ENCODE data around the gene ASPN. TPM values are rescaled to one million over a fixed set of nuclear protein-coding genes. Genes with fewer than 3 reads are reported as not detected.
A peak's percentile ranks its signal among the peaks of the same experiment; 100 is the strongest.

Gene ASPN
- total and polyA plus RNA-seq, 7 experiments from 2014 or later = not detected

DNA sequence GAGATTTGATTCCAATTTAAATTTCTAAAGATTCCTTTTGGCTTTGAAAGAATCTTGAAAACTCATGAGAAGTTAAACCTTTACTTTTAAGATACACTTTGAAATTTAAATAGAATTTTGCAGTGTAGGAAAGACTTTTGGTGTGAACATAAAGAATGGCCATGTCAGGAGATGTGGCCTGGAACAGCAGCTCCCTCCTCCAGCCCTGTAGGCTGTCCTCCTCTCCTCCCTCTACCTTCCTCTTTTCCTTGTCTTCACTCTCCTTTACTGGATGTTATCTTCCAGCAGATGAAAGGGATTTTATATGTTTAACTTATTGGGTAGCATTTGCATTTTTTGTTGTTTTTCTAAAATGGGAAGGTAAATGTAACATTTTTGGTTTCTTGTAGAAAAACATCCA, 18.9 kb downstream of the ASPN start:
- Mint-ChIP-seq H3K27me3 (no peaks in the 10 kb centered on the region), H3K4me1 (no peaks in the 10 kb centered on the region), H3K36me3 (no peaks in the 10 kb centered on the region), H3K4me3 (no peak overlapping the region), H3K27ac (no peak overlapping the region), H3K9me3 (no peaks in the 10 kb centered on the region)
- ChIA-PET CTCF (no interaction called here), POLR2A (no interaction called here)
- Histone ChIP-seq H3K27me3 (ENCODE audit: control insufficient read depth in 2 of 2, insufficient read depth in 2 of 2, low read length in 2 of 2) (no peaks in the 10 kb centered on the region), H3K4me1 (ENCODE audit: control insufficient read depth in 2 of 2, insufficient read depth in 2 of 2, low read length in 2 of 2) (no peaks in the 10 kb centered on the region), H3K36me3 (ENCODE audit: control insufficient read depth in 2 of 3, insufficient read depth in 3 of 3, low read length in 3 of 3) (no peaks in the 10 kb centered on the region), H3K27ac (ENCODE audit: low read depth, low read length) (no peak overlapping the region), H3K4me3 (ENCODE audit: low read length) (no peak overlapping the region), H3K9me3 (ENCODE audit: control insufficient read depth in 2 of 3, low read length in 3 of 3) (no peaks in the 10 kb centered on the region)
- intact Hi-C loops (cut with micrococcal nuclease) = no loop called here
- ATAC-seq (no peak), DNase-seq (no peak)

DNA sequence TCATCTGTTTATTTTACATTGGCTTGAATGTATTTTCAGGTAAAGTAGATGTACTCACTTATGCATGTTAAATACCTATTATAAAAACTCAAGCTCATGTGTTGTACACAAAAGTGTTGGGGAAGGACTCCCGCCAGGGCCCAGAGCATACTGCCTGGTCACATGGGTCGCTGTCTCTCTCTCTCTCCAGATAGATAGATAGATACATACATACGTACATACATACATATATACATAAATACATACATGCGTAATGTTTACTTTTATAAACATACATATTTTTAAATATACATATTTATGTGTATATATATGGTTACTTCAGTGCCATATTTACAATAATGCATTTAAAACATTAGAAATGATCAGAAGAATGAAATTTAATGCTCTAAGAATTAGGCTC, 24.7 kb downstream of the ASPN start:
- Mint-ChIP-seq H3K27ac (no peak overlapping the region), H3K4me1 (no peaks in the 10 kb centered on the region), H3K36me3 (no peaks in the 10 kb centered on the region), H3K9me3 (no peaks in the 10 kb centered on the region), H3K27me3 (no peaks in the 10 kb centered on the region), H3K4me3 (no peak overlapping the region)
- ATAC-seq (no peak), DNase-seq (no peak)
- CTCF ChIA-PET = no interaction called here
- H3K4me3 ChIP-seq (ENCODE audit: low read length) = no peak overlapping the region
- intact Hi-C loops (cut with micrococcal nuclease) = no loop called here
- POLR2A ChIA-PET = no interaction called here
- H3K27me3 ChIP-seq (ENCODE audit: control insufficient read depth in 2 of 2, insufficient read depth in 2 of 2, low read length in 2 of 2) = no peaks in the 10 kb centered on the region
- no peaks in the 10 kb centered on the region for H3K9me3 ChIP-seq (ENCODE audit: control insufficient read depth in 2 of 3, low read length in 3 of 3)
- no peaks in the 10 kb centered on the region for H3K36me3 ChIP-seq (ENCODE audit: control insufficient read depth in 2 of 3, insufficient read depth in 3 of 3, low read length in 3 of 3)
- no peaks in the 10 kb centered on the region for H3K4me1 ChIP-seq (ENCODE audit: control insufficient read depth in 2 of 2, insufficient read depth in 2 of 2, low read length in 2 of 2)
- H3K27ac ChIP-seq (ENCODE audit: low read depth, low read length) = no peak overlapping the region

DNA sequence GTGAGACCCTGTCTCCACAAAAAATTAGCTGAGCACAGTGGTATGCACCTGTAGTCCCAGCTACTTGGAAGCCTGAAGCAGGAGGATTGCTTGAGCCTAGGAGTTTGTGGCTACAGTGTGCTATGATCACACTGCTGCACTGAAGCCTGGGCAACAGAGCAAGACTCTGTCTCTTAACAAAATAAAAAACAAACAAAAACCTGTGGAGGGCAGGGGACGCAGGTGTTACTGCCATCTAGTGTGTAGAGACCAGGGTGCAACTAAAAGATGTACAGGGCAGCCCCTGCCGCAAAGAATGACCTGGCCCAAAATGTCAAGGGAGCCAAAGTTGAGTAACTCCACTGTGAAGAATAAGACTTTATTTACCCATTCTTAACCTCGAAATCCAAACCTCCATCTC, 27.1 kb downstream of the ASPN start:
- no peaks in the 10 kb centered on the region for H3K27me3 ChIP-seq (ENCODE audit: control insufficient read depth in 2 of 2, insufficient read depth in 2 of 2, low read length in 2 of 2)
- no peaks in the 10 kb centered on the region for H3K36me3 ChIP-seq (ENCODE audit: control insufficient read depth in 2 of 3, insufficient read depth in 3 of 3, low read length in 3 of 3)
- H3K4me1 ChIP-seq (ENCODE audit: control insufficient read depth in 2 of 2, insufficient read depth in 2 of 2, low read length in 2 of 2) = no peaks in the 10 kb centered on the region
- H3K4me3 ChIP-seq (ENCODE audit: low read length) = no peak overlapping the region
- Mint-ChIP-seq H3K4me3 (no peak overlapping the region), H3K9me3 (no peaks in the 10 kb centered on the region), H3K27ac (no peak overlapping the region), H3K27me3 (no peaks in the 10 kb centered on the region), H3K4me1 (no peaks in the 10 kb centered on the region), H3K36me3 (no peaks in the 10 kb centered on the region)
- H3K27ac ChIP-seq (ENCODE audit: low read depth, low read length) = no peak overlapping the region
- no peak for ATAC-seq
- POLR2A ChIA-PET = no interaction called here
- CTCF ChIA-PET = no interaction called here
- no peak for DNase-seq
- intact Hi-C loops (cut with micrococcal nuclease) = no loop called here
- H3K9me3 ChIP-seq (ENCODE audit: control insufficient read depth in 2 of 3, low read length in 3 of 3) = no peaks in the 10 kb centered on the region

DNA sequence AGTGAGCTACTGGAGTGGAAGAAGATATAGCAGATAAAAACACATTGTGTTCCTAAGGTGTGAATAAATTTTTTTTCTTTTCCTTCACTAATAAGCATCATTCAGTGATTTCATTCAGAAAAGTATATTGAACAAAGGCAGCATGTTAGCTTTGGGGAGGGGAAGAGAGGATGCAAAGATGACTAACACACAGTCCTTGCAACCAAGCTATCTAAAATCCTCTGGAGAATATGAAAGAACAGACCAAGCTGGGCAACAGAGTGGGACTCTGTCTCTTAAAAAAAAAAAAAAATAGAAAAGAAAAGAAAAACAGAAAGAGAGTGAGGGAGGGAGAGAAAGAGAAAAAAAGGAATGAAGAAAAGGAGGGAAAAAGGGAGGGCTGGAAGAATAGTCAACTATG, 35.8 kb downstream of the ASPN start:
- Mint-ChIP-seq H3K9me3 (peaks cover 0 to 2% (median 0%) of the 10 kb centered on the region in 11 donors), H3K4me3 (no peak overlapping the region), H3K4me1 (peaks cover 0 to 2% (median 0%) of the 10 kb centered on the region in 7 donors), H3K27me3 (no peaks in the 10 kb centered on the region), H3K27ac (no peak overlapping the region), H3K36me3 (peaks cover 0 to 2% (median 0%) of the 10 kb centered on the region in 5 donors)
- intact Hi-C loops (cut with micrococcal nuclease) = no loop called here
- Histone ChIP-seq H3K4me3 (ENCODE audit: low read length) (no peak overlapping the region), H3K4me1 (ENCODE audit: control insufficient read depth in 2 of 2, insufficient read depth in 2 of 2, low read length in 2 of 2) (no peaks in the 10 kb centered on the region), H3K9me3 (ENCODE audit: control insufficient read depth in 2 of 3, low read length in 3 of 3) (no peaks in the 10 kb centered on the region), H3K27me3 (ENCODE audit: control insufficient read depth in 2 of 2, insufficient read depth in 2 of 2, low read length in 2 of 2) (no peaks in the 10 kb centered on the region), H3K27ac (ENCODE audit: low read depth, low read length) (no peak overlapping the region), H3K36me3 (ENCODE audit: control insufficient read depth in 2 of 3, insufficient read depth in 3 of 3, low read length in 3 of 3) (no peaks in the 10 kb centered on the region)
- ChIA-PET CTCF (interaction anchor here (2.0 kb wide), 1 partner anchor 307 kb away, joined by 4 read pairs; no protein-coding TSS in a partner anchor), POLR2A (no interaction called here)
- ATAC-seq = no peak
- DNase-seq = no peak

DNA sequence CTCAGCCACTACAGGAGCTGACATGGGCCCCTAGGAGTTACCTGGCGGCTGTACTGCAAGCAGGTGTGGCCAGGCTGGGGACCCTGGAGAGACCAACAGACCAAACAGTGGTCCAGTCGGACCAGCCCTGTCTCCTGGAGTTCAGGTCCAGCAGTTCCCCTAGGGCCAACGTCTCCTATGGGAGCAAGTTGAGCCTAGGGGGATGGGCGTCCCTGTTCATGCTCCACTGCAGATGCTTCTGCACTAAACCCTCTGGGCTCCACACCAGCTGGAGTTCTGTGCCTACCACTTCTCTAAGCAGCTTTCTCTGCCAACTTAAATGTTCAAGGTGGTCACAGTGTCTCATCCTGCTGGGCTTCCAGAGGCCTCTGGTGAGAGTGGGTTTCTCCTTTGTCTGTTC, 37.5 kb downstream of the ASPN start:
- Mint-ChIP-seq H3K36me3 (no peaks in the 10 kb centered on the region), H3K4me1 (peaks cover 0 to 6% (median 0%) of the 10 kb centered on the region in 7 donors), H3K27me3 (no peaks in the 10 kb centered on the region), H3K9me3 (peaks cover 0 to 2% (median 0%) of the 10 kb centered on the region in 11 donors), H3K4me3 (no peak overlapping the region), H3K27ac (no peak overlapping the region)
- Histone ChIP-seq H3K4me1 (ENCODE audit: control insufficient read depth in 2 of 2, insufficient read depth in 2 of 2, low read length in 2 of 2) (peaks cover 0 to 3% of the 10 kb centered on the region in 2 donors), H3K4me3 (ENCODE audit: low read length) (no peak overlapping the region), H3K27ac (ENCODE audit: low read depth, low read length) (no peak overlapping the region), H3K27me3 (ENCODE audit: control insufficient read depth in 2 of 2, insufficient read depth in 2 of 2, low read length in 2 of 2) (no peaks in the 10 kb centered on the region), H3K9me3 (ENCODE audit: control insufficient read depth in 2 of 3, low read length in 3 of 3) (no peaks in the 10 kb centered on the region), H3K36me3 (ENCODE audit: control insufficient read depth in 2 of 3, insufficient read depth in 3 of 3, low read length in 3 of 3) (no peaks in the 10 kb centered on the region)
- CTCF ChIA-PET = no interaction called here
- ATAC-seq (no peak), DNase-seq (no peak)
- intact Hi-C loops (cut with micrococcal nuclease) = no loop called here
- POLR2A ChIA-PET = no interaction called here

DNA sequence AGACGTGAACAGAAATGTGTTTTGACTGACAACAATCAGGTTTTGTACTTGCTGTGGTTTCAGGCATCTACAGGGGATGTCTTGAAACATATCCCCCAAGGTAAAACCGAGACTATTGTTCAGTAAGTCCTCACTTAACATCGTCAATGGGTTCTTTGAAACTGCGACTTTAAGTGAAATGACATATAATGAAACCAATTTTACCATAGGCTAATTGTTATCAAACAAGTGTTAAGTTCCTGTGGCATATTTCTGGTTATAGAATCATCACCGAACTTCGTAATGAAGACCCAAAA, 41.6 kb downstream of the ASPN start:
- peaks cover 0 to 9% of the 10 kb centered on the region in 2 donors for H3K4me1 ChIP-seq (ENCODE audit: control insufficient read depth in 2 of 2, insufficient read depth in 2 of 2, low read length in 2 of 2)
- peak overlapping the region; percentile 44 for H3K4me3 ChIP-seq (ENCODE audit: low read length)
- POLR2A ChIA-PET = no interaction called here
- H3K27ac ChIP-seq (ENCODE audit: low read depth, low read length) = no peak overlapping the region
- H3K36me3 ChIP-seq (ENCODE audit: control insufficient read depth in 2 of 3, insufficient read depth in 3 of 3, low read length in 3 of 3) = no peaks in the 10 kb centered on the region
- DNase-seq = no peak
- Mint-ChIP-seq H3K27ac (no peak overlapping the region), H3K27me3 (no peaks in the 10 kb centered on the region), H3K36me3 (no peaks in the 10 kb centered on the region), H3K4me3 (no peak overlapping the region), H3K4me1 (peaks cover 0 to 10% (median 0%) of the 10 kb centered on the region in 7 donors), H3K9me3 (no peaks in the 10 kb centered on the region)
- CTCF ChIA-PET = interaction anchor here (0.8 kb wide), 1 partner anchor 302 kb away, joined by 4 read pairs; no protein-coding TSS in a partner anchor
- no peaks in the 10 kb centered on the region for H3K9me3 ChIP-seq (ENCODE audit: control insufficient read depth in 2 of 3, low read length in 3 of 3)
- ATAC-seq = peak; percentile 29
- intact Hi-C loops (cut with micrococcal nuclease) = no loop called here
- H3K27me3 ChIP-seq (ENCODE audit: control insufficient read depth in 2 of 2, insufficient read depth in 2 of 2, low read length in 2 of 2) = no peaks in the 10 kb centered on the region

DNA sequence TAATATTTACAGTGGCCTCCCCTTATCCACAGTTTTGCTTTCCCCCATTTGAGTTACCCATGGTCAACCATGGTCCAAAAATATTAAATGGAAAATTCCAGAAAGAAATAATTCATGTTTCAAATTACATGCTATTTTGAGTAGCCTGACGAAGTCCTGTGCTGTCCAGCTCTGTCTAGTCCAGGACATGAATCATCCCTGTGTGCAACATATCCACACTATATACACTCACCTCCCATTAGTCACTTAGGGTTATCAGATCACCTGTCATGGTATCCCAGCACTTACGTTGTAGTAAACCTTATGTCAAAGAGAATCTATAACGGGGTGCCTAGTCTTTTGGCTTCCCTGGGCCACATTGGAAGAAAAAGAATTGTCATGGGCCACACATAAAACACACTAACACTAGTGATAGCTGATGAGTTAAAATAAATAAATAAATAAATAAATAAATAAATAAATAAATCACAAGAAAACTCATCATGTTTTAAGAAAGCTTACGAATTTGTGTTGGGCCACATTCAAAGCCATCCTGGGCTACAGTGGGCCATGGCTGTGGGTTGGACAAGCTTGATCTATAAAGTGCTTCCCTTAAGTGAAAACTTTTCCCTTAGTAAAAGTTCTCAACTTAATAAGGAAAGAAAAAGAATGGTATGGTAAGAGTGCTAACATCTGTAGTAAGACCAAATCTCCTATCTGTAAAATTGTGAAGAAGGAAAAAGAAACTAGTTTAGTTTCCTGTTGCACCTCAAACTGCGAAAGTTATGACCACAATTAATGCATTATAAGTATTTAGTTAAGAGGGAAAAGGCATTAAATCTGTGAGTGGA, 42.2 kb downstream of the ASPN start:
- Histone ChIP-seq H3K36me3 (ENCODE audit: control insufficient read depth in 2 of 3, insufficient read depth in 3 of 3, low read length in 3 of 3) (no peaks in the 10 kb centered on the region), H3K4me1 (ENCODE audit: control insufficient read depth in 2 of 2, insufficient read depth in 2 of 2, low read length in 2 of 2) (peaks cover 0 to 9% of the 10 kb centered on the region in 2 donors), H3K4me3 (ENCODE audit: low read length) (peak overlapping the region; percentile 44), H3K9me3 (ENCODE audit: control insufficient read depth in 2 of 3, low read length in 3 of 3) (no peaks in the 10 kb centered on the region), H3K27me3 (ENCODE audit: control insufficient read depth in 2 of 2, insufficient read depth in 2 of 2, low read length in 2 of 2) (no peaks in the 10 kb centered on the region), H3K27ac (ENCODE audit: low read depth, low read length) (no peak overlapping the region)
- Mint-ChIP-seq H3K36me3 (no peaks in the 10 kb centered on the region), H3K4me3 (no peak overlapping the region), H3K9me3 (no peaks in the 10 kb centered on the region), H3K27ac (no peak overlapping the region), H3K4me1 (peaks cover 0 to 10% (median 0%) of the 10 kb centered on the region in 7 donors), H3K27me3 (no peaks in the 10 kb centered on the region)
- CTCF ChIA-PET = interaction anchor here (0.8 kb wide), 1 partner anchor 302 kb away, joined by 4 read pairs; no protein-coding TSS in a partner anchor
- POLR2A ChIA-PET = no interaction called here
- DNase-seq (no peak), ATAC-seq (no peak)
- intact Hi-C loops (cut with micrococcal nuclease) = loop anchor here (1.0 to 5.0 kb wide), 3 partner anchors 115 to 303 kb away; partner anchors contain the start of genes CENPP (in 1 of the 2), IARS1 (in 1 of the 2) and NOL8 (in 1 of the 2)
